Vagina (tissue), 2 donors: ENCODE results near the gene VPS37C.

ENCODE experiments used
- CTCF ChIP-seq, 3 experiments: fragments of 450-650 bp in 2 of 3; fragments of 200-600 bp in 1 of 3; sonication (generic) in 1 of 3; IDR thresholded peaks; one replicate each; pipeline ENCODE4 v1.5.1; 2017 to 2019; ENCODE audit warnings: antibody characterized with exemption in 3 of 3, mild to moderate bottlenecking in 2 of 3, moderate library complexity in 2 of 3
- POLR2A ChIP-seq, 2 donors: fragments of 450-650 bp; IDR thresholded peaks; one replicate each; pipeline ENCODE4 v1.6.1; 2017; ENCODE audit warnings: antibody characterized with exemption in 2 of 2, mild to moderate bottlenecking in 2 of 2, moderate library complexity in 2 of 2
- POLR2AphosphoS5 ChIP-seq, 2 donors: sonication (generic); formaldehyde crosslinking; IDR thresholded peaks; one replicate each; pipeline ENCODE4 v1.9.0; 2017; ENCODE audit warnings: antibody characterized with exemption in 2 of 2, mild to moderate bottlenecking in 2 of 2, low read depth in 1 of 2; ENCODE audit not compliant: insufficient read depth in 1 of 2

GRCh38 chr11:61089806-61090491 is 71.3 kb downstream of the VPS37C start:
- no peak for TF ChIP-seq POLR2A (IDR thresholded peaks at IDR 0.05)
- TF ChIP-seq CTCF (IDR thresholded peaks at IDR 0.05): no peak
- TF ChIP-seq POLR2AphosphoS5 (IDR thresholded peaks at IDR 0.05; ENCODE audit: insufficient read depth in 1 of 2, low read depth in 1 of 2): no peak
